GM10248 (cell line): ENCODE measurements around the gene BNIP3.

Experiments
- CTCF ChIA-PET: fragments of 300-600 bp; sonication (Branson Sonifier 250); formaldehyde crosslinking; extraction: SDS; loops from one replicate; lab custom pipeline; 2021; ENCODE audit warnings: antibody characterized with exemption; lab: Yijun Ruan, JAX
- POLR2A ChIA-PET: fragments of 350-650 bp; sonication (Branson Sonifier 250); formaldehyde crosslinking; extraction: SDS; loops from one replicate; lab custom pipeline; 2020; ENCODE audit warnings: antibody characterized with exemption; lab: Yijun Ruan, JAX
- DNase-seq: peaks from one replicate; pipeline ENCODE4 v3.0.0; 2012; ENCODE audit errors: extremely low spot score
- TF ChIP-seq, protein P1 (sequence below): IDR thresholded peaks from 2 replicates; pipeline ENCODE4 v1.5.1; 2012; ENCODE audit warnings: mild to moderate bottlenecking, low read depth; ENCODE audit errors: extremely low read depth, missing control alignments, control extremely low read depth

BNIP3 gene

DNA sequence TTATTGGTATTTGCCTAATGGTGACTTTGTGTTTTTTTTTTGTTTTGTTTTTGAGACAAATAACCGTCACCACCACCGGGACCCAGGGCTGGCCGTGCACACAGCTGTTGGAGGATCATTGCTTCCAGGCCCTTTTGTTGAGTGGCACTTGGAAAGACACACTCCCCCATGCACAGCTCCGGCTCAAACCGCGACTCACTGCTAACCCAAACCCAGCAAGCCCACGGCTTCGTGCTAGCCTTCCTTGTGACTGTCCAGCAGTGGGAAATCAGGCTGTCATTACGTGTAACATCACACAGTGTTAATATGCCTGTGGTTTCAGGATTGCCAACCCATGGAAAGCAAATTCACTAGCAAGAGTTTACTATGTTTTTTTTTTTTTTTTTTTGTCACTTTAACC lies 17.4 kb downstream of the BNIP3 start:
- ChIA-PET POLR2A (no interaction called here), CTCF (interaction anchor here (0.9 to 1.3 kb wide), 2 partner anchors 21 to 64 kb away, joined by 3 to 4 read pairs; partner anchors contain the start of gene PPP2R2D)

DNA sequence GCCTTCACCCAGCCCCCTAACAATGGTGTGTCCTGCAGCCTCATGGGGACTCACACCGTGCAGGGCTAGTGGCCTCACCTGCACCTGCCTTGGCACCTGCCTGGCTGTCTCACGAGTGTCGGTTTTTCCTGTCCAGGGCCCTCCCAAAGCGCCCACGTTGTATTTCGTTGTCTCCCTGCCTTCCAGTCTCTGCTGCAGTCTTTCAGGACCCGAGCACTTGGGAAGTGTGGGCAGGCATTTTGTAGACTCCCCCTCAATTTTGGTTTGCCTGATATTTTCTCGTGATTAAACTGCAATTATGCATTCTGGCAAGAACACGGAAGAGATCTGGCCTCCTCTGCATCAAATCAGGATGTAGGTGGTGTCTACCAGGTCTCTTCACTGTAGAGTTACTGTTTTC lies 17.9 kb downstream of the BNIP3 start:
- DNase-seq: no peak
- TF ChIP-seq, protein P1, sequence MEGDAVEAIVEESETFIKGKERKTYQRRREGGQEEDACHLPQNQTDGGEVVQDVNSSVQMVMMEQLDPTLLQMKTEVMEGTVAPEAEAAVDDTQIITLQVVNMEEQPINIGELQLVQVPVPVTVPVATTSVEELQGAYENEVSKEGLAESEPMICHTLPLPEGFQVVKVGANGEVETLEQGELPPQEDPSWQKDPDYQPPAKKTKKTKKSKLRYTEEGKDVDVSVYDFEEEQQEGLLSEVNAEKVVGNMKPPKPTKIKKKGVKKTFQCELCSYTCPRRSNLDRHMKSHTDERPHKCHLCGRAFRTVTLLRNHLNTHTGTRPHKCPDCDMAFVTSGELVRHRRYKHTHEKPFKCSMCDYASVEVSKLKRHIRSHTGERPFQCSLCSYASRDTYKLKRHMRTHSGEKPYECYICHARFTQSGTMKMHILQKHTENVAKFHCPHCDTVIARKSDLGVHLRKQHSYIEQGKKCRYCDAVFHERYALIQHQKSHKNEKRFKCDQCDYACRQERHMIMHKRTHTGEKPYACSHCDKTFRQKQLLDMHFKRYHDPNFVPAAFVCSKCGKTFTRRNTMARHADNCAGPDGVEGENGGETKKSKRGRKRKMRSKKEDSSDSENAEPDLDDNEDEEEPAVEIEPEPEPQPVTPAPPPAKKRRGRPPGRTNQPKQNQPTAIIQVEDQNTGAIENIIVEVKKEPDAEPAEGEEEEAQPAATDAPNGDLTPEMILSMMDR: no peak
- ChIA-PET POLR2A (no interaction called here), CTCF (interaction anchor here (0.9 kb wide), 1 partner anchor 21 kb away, joined by 3 read pairs; no protein-coding TSS in a partner anchor)

More for the DNA sequence above, 17.4 kb downstream of the BNIP3 start:
- DNase-seq: no peak
- TF ChIP-seq, protein P1: no peak

DNA sequence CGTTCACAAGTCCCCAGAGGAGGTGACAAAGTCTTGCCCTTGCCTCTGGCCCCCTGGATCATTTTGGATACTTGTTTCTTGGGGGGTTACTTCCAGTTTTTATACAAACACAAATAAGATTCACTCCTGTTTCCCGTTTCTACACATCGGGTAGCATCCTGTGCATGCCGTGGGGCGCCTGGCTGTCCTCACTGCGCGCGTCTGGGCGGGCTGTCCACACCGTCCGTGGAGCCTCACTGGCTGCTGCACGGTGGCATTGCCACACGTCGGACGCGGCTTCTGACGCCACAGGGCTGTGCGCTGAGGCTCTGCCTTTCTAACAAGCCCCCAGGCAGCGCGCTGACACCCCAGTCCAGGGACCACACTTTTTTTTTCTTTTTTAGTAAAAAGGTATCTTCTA lies 18.4 kb downstream of the BNIP3 start:
- TF ChIP-seq, protein P1: no peak
- CTCF ChIA-PET: no interaction called here
- POLR2A ChIA-PET: no interaction called here
- DNase-seq: no peak

- TF ChIP-seq, protein P1: no peak
- POLR2A ChIA-PET: interaction anchor here (0.9 kb wide), 1 partner anchor 62 kb away, joined by 3 read pairs; no protein-coding TSS in a partner anchor
- DNase-seq: no peak
- CTCF ChIA-PET: no interaction called here
These were observed 19.7 kb downstream of the BNIP3 start for GRCh38 chr10:131961777-131962662.

GRCh38 chr10:131961047-131961776 lies 20.5 kb downstream of the BNIP3 start:
- DNase-seq: no peak
- ChIA-PET POLR2A (interaction anchor here (0.9 kb wide), 1 partner anchor 61 kb away, joined by 3 read pairs; no protein-coding TSS in a partner anchor), CTCF (interaction anchor here (1.2 kb wide), 1 partner anchor 13 kb away, joined by 5 read pairs; no protein-coding TSS in a partner anchor)
- TF ChIP-seq, protein P1: no peak

GRCh38 chr10:131960631-131961046 lies 21.1 kb downstream of the BNIP3 start:
- CTCF ChIA-PET: interaction anchor here (1.2 kb wide), 1 partner anchor 14 kb away, joined by 5 read pairs; no protein-coding TSS in a partner anchor
- no peak for DNase-seq
- TF ChIP-seq, protein P1: no peak
- POLR2A ChIA-PET: no interaction called here
